ENCODE measurements around the gene STK36.

The STK36 gene

DNA sequence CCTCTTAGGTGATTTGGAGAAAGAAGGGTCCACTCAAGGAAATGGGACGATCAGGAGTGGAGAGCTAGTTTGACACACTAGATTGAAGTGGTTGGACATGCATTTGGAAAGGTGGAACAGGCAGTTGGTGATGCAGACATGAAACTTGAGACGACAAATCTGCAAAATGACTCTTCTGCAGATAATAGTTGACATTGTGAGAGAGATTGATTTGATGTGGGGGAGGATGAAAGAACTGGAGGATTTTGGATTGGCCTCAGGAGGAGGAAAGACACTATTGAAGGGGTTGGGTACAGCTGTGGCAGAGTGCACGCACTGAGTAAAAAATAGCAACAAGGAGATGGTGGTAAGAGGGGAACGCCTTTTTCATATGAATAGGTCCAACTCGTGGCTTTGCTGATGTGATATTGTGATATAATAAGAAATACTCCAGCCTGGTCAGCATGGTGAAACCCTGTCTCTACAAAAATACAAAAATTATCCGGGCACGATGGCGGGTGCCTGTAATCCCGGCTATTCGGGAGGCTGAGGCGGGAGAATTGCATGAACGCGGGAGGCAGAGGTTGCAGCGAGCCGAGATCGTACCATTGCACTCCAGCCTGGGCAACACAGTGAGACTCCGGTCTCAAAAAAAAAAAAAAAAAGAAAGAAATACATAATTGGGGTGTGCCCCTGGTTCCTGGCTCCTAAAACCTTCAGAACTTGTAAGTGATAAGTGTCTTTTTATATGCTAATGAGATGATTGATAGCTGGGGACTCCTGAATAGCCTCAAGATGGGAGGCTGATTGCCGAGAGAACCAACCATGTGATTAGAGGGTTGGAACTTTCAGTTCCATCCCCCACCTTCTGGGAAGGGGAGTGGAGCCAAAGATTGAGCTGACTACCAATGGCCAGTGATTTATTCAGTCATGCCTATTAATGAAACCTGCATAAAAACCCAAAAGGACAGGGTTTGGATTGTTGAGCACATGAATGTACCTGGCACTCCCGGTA is 48.5 kb downstream of the STK36 start:
- DNase-seq (ENCODE audit: low read depth in 1 of 2, low spot score in 1 of 2) = no peak

GRCh38 chr2:218721488-218721887 is 49.6 kb downstream of the STK36 start:
- no peak for DNase-seq (ENCODE audit: low read depth in 1 of 2, low spot score in 1 of 2)

DNA sequence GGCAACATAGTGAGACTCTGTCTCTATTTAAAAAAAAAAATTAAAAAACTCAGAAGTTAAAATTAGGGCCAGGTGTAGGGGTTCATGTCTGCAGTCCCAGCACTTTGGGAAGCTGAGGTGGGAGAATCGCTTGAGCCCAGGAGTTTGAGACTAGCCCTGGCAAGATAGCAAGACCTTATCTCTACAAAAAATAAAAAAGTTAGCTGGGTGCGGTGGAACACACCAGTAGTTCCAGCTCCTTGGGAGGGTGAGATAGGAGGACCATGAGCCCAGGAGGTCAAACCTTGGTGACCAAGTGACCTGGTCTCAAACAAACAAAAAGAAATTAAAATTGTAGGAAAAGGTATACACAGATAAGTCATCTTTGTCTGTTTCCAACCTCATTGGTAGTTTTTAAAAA is 50.0 kb downstream of the STK36 start:
- DNase-seq (ENCODE audit: low read depth in 1 of 2, low spot score in 1 of 2) = no peak

DNA sequence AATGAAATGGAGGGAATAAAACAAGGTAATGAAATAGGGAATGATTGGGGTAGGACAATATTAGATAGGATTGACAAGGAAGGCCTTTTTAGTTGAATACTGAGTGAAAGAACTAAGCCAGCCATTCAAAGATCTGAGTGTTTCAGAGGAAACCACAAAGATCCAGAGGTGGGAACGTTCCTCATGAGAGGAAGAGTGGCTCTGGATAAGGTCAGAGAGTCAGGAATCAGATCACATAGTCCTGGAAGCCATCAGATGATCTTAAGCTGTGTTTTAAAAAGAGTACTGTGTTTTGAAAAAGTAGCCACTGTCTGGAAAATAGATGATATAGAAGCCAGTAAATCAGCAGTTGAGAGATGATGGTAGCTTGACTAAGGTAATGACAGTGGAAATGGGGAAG is 50.5 kb downstream of the STK36 start:
- DNase-seq (ENCODE audit: low read depth in 1 of 2, low spot score in 1 of 2) = no peak

GRCh38 chr2:218722876-218723785 is 51.2 kb downstream of the STK36 start:
- no peak for DNase-seq (ENCODE audit: low read depth in 1 of 2, low spot score in 1 of 2)

DNA sequence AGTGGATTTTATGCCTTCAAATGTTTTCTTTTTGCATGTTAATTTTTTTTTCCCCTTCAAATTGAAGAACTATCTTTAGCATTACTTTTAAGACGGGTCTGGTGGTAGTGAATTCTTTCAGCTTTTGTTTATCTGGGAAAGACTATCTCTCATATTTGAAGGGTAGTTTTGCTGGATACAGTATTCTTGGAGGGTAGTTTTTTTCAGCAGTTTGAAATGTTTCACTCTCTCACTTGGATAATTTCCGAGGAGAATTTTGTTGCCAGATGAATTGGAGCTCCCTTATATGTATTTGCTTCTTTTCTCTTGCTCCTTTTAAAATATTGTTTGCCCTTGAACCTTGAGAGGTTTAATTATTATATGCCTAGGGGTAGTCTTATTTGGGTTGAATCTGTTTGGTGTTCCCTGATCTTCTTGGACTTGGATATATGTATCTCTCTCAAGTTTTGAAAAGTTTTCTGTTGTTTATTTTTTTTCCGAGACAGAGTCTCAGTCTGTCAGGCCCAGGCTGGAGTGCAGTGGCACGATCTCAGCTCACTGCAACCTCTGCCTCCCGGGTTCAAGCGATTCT is 54.2 kb downstream of the STK36 start:
- DNase-seq (ENCODE audit: low read depth in 1 of 2, low spot score in 1 of 2) = no peak

DNA sequence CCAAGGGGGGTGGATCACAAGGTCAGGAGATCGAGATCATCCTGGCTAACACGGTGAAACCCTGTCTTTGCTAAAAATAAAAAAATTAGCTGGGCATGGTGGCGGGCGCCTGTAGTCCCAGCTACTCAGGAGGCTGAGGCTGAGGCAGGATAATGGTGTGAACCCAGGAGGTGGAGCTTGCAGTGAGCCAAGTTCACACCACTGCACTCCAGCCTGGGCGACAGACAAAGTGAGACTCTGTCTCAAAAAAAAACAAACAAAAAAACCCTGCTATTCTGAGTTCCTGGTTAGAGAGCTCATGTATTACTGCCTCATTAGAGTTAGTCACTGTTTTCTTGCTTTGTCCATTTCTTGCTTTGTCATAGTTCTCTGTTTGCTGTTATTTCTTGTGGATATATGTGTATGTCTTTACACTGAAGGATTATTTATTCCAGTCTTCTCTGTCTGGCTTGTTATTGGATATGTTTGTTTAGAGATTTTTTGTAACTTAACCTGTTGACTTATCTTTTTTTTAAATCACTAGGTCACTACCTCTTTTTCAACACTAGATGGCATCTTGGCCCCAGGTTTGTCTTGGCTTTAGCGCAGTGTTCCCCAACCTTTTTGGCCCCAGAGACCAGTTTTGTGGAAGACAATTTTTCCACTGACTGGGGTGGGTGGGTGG is 55.7 kb downstream of the STK36 start:
- DNase-seq (ENCODE audit: low read depth in 1 of 2, low spot score in 1 of 2) = no peak

- no peak for DNase-seq (ENCODE audit: low read depth in 1 of 2, low spot score in 1 of 2)
These were observed 57.8 kb downstream of the STK36 start for GRCh38 chr2:218729640-218730039.

- no peak for DNase-seq (ENCODE audit: low read depth in 1 of 2, low spot score in 1 of 2)
These were observed 60.3 kb downstream of the STK36 start for GRCh38 chr2:218732052-218732760.

- no peak for DNase-seq (ENCODE audit: low read depth in 1 of 2, low spot score in 1 of 2)
These were observed 60.9 kb downstream of the STK36 start for GRCh38 chr2:218732761-218733158.

DNA sequence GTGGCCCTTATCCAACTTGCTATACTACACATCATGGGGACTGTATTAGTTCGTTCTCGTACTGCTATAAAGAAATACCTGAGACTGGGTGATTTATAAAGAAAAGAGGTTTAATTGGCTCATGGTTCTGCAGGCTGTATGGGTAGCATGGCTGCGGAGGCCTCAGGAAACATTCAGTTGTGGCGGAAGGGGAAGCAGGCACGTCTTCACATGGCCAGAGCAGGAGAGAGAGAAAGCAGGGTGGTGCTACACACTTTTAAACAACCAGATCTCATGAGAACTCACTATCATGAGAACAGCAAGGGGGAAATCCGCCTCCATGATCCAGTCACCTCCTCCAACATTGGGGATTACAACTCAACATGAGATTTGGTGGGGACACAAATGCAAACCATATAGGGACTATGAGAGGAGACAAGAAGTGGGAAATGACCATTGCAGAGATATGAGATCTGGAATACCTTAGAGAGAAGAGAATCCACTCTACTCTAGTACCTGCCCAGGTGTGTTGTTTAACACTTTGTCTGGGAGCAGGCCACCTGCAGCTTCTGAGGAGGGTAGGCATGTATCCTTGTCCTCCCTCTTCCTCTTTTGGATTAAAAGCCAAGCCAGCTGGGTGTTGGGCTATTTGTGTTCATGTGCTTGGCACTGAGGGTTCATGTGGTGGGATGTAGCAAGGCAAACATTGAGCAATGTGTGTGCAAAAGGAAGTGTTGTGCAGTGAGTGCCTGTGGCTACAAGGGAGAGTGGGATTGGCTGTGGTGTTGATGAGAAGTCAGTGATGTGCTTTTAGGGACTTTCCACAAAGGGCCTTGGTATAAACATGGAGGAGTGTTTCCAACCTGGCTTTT is 61.5 kb downstream of the STK36 start:
- no peak for DNase-seq (ENCODE audit: low read depth in 1 of 2, low spot score in 1 of 2)

DNA sequence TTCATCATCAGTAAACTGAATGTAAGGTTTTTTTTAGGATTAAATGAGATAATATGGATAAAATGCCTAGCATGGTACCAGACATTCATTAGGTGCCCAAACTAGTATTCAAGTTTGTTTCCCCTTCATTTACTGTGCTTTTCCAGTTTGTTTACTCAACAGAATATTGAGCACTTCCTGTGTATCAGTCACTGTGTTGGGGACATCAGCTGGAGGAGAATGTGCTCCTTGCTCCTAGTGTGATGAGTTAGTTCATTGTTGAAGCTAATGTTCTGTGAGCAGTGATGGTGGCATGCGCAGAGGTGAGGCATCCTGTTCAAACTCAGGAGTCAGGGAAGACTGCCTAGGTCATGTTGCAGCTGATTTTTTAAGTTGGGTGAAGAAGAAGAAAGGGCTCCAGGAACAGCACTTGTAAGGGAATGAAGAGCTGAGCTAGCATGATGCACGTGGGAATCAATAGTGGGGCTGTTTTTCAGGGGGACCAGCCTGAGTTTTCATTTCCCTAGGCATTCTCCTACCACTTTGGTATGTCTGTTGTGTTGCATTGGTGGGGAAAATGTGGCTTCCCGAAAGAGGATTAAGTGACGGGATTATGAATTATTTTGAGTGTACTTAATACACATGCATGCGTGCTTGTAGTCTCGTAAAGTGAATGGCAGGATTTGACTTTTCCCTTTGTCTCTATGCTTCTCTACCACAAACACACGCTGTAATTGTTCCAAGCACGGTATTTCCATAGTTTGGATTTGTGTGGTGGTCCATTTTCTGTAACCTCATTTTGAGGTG is 62.5 kb downstream of the STK36 start:
- DNase-seq (ENCODE audit: low read depth in 1 of 2, low spot score in 1 of 2) = no peak

DNA sequence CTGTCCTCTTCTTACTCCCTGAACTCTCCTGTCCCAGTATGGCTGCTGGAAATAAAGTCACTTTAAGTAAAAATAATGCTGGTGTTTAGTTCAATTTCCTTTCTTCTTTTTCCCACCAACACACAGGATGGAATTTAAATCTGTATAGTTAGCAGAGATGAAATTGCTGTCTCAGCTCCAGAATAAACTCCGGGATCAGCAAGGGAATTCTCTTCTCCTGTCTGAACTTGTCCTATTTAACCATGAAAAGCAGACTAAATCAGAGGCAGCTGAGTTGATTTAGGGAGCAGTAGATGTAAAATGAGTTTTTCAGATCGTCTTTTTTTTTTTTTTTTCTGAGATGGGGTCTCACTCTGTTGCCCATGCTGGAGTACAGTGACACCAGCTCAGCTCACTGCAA is 64.6 kb downstream of the STK36 start:
- DNase-seq (ENCODE audit: low read depth in 1 of 2, low spot score in 1 of 2) = no peak

- DNase-seq (ENCODE audit: low read depth in 1 of 2, low spot score in 1 of 2) = no peak
These were observed 71.2 kb downstream of the STK36 start for GRCh38 chr2:218743068-218743467.

GRCh38 chr2:218744615-218745014 is 72.7 kb downstream of the STK36 start:
- no peak for DNase-seq (ENCODE audit: low read depth in 1 of 2, low spot score in 1 of 2)

- no peak for DNase-seq (ENCODE audit: low read depth in 1 of 2, low spot score in 1 of 2)
These were observed 73.3 kb downstream of the STK36 start for GRCh38 chr2:218745160-218745558.

DNA sequence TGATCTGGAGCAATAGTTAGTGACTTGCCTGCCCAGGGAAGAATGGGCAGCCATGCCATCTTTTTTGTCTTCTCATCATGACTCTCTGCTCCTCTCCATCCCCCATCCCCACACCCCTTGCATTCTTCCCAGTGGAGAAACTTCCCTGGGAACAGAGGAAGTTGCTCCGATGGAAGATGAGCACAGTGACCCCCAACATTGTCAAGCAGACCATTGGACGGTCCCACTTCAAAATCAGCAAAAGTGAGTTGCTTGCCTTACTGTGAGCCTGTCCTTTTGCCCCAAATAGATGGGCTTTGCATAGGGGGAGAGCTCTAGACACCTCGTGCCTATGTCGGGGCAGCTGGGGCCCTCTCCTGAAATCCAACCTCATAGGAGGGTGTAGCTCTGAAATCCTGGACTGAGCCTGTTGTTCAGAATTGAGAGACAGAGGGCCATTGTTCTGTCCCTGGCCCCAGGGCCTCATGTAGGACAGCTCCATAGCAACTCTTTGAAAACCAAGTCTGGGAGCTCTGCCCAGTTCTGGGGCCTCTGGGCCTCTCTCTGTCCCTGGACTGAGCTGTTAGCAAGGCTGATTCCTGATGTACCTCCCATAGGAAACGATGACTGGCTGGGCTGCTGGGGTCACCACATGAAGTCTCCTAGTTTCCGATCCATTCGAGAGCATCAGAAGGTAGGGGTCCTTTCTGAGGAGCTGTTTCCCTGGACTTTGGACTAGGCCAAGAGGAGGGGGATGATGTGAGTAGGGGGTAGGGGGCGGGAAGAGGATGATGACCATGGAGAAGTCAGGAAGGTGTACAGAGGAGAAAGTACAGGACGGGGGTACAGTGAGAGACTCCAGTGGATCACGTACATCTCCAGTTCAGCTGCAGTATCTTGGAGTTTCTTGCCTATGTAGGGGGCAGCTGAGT is 73.9 kb downstream of the STK36 start:
- DNase-seq (ENCODE audit: low read depth in 1 of 2, low spot score in 1 of 2) = no peak

GRCh38 chr2:218746470-218746795 is 74.5 kb downstream of the STK36 start:
- no peak for DNase-seq (ENCODE audit: low read depth in 1 of 2, low spot score in 1 of 2)

Data from stimulated activated CD4-positive, alpha-beta T cell treated with anti-CD3 and anti-CD28 coated beads, Interleukin-15, amount 100 ng/mL, for 1 hour (primary cell).